Fibroblast of skin of scalp (primary cell): Measurements from ENCODE around the gene RBM38.

Experiments
- DNase-seq: peaks from one replicate; pipeline ENCODE4 v3.0.0-alpha.2; 2013

RBM38 gene

GRCh38 chr20:57391439-57392301 lies 474 bp downstream of the RBM38 start:
- no peak for DNase-seq

GRCh38 chr20:57392512-57393271 lies 1.5 kb downstream of the RBM38 start:
- no peak for DNase-seq

- DNase-seq = no peak
Observed at GRCh38 chr20:57393321-57394120, 2.3 kb downstream of the RBM38 start.

- no peak for DNase-seq
Observed at GRCh38 chr20:57394121-57395082, 3.2 kb downstream of the RBM38 start.

GRCh38 chr20:57395111-57395966 lies 4.1 kb downstream of the RBM38 start:
- no peak for DNase-seq

GRCh38 chr20:57396212-57396983 lies 5.2 kb downstream of the RBM38 start:
- no peak for DNase-seq

- DNase-seq = no peak
Observed at GRCh38 chr20:57396984-57397692, 5.9 kb downstream of the RBM38 start.

GRCh38 chr20:57397693-57398108 lies 6.5 kb downstream of the RBM38 start:
- no peak for DNase-seq

- DNase-seq = no peak
Observed at GRCh38 chr20:57398231-57398821, 7.1 kb downstream of the RBM38 start.

GRCh38 chr20:57398901-57399535 lies 7.8 kb downstream of the RBM38 start:
- no peak for DNase-seq

- no peak for DNase-seq
Observed at GRCh38 chr20:57399587-57400155, 8.5 kb downstream of the RBM38 start.

- DNase-seq = no peak
Observed at GRCh38 chr20:57400231-57400701, 9.1 kb downstream of the RBM38 start.

- no peak for DNase-seq
Observed at GRCh38 chr20:57400821-57401564, 9.8 kb downstream of the RBM38 start.

- no peak for DNase-seq
Observed at GRCh38 chr20:57401565-57401918, 10.3 kb downstream of the RBM38 start.

- DNase-seq = no peak
Observed at GRCh38 chr20:57402206-57403125, 11.3 kb downstream of the RBM38 start.

GRCh38 chr20:57403216-57403615 lies 12.0 kb downstream of the RBM38 start:
- DNase-seq = no peak
